ENCODE measurements around the gene DNAJB11. TPM values are rescaled to one million over a fixed set of nuclear protein-coding genes. Genes with fewer than 3 reads are reported as not detected.
A peak's percentile ranks its signal among the peaks of the same experiment; 100 is the strongest.

Gene DNAJB11
- total and polyA plus RNA-seq, 5 experiments from 2014 or later: 30.0 to 41.1 (median 31.4) TPM

DNA sequence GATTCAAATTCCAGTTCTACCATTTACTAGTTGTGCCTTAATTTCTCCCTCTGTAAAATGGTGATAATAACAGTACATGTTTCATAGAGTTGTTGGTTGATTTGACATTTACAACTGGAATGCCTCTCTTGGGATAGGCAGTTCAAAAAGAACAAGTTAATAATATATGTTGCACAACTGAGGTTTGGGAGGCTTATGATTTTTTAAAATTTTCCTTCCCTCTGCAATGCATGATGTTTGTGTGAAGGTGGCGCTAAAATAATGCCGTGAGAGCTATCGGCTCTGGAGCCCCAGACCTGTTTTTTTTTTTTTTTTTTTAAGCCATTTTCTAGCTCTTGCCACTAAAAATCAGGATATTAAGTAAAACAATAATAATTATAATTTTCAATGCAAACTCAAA, 18.6 kb downstream of the DNAJB11 start:
- no peak for ATAC-seq
- H3K27me3 Mint-ChIP-seq: no peaks in the 10 kb centered on the region
- peaks cover 0 to 26% (median 6%) of the 10 kb centered on the region in 3 donors for H3K36me3 Mint-ChIP-seq
- no peak overlapping the region for H3K4me3 Mint-ChIP-seq
- DNase-seq: no peak
- H3K9me3 Mint-ChIP-seq: no peaks in the 10 kb centered on the region
- peaks cover 5 to 13% (median 9%) of the 10 kb centered on the region in 4 donors for H3K4me1 Mint-ChIP-seq
- peak overlapping the region in 1 of 10 donors; percentile 31 for H3K27ac Mint-ChIP-seq
- POLR2A ChIA-PET: no interaction called here

GRCh38 chr3:186589856-186590579, 19.5 kb downstream of the DNAJB11 start:
- Mint-ChIP-seq H3K27me3 (peaks cover 0 to 1% (median 0%) of the 10 kb centered on the region in 5 donors), H3K36me3 (peaks cover 0 to 17% (median 6%) of the 10 kb centered on the region in 3 donors), H3K4me1 (peaks cover 5 to 13% (median 9%) of the 10 kb centered on the region in 4 donors), H3K27ac (peak overlapping the region in 2 of 10 donors; percentile 27 to 92), H3K4me3 (peak overlapping the region in 1 of 10 donors; percentile 16), H3K9me3 (no peaks in the 10 kb centered on the region)
- DNase-seq: no peak
- POLR2A ChIA-PET: interaction anchor here (0.7 kb wide), 1 partner anchor 27 kb away, joined by 4 read pairs; no protein-coding TSS in a partner anchor
- ATAC-seq: peak; percentile 53 to 64

GRCh38 chr3:186590580-186591295, 20.2 kb downstream of the DNAJB11 start:
- no peak for DNase-seq
- POLR2A ChIA-PET: interaction anchor here (0.7 kb wide), 1 partner anchor 26 kb away, joined by 4 read pairs; no protein-coding TSS in a partner anchor
- Mint-ChIP-seq H3K9me3 (no peaks in the 10 kb centered on the region), H3K4me1 (peaks cover 5 to 13% (median 9%) of the 10 kb centered on the region in 4 donors), H3K36me3 (peaks cover 0 to 9% (median under 1%) of the 10 kb centered on the region in 3 donors), H3K27ac (peak overlapping the region in 2 of 10 donors; percentile 6 to 13), H3K27me3 (peaks cover 0 to 2% (median 0%) of the 10 kb centered on the region in 5 donors), H3K4me3 (no peak overlapping the region)
- no peak for ATAC-seq

DNA sequence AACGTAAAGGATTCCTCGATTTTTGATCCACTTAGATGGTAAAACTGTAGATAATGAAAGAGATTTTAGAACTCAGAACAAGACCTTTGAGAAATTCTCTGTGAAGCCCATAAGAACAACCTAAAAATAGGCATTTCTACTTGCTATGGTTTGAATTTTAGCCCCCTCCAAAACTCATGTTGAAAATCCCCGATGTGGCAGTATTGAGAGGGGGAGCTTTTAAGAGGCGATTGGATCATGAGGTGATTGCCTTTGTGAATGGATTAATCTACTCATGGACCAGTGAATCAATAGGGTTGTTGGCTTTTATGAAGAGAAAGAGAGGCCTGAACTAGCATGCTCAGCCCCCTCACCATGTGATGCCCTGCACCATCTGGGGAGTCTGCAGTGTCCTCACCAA, 22.2 kb downstream of the DNAJB11 start:
- Mint-ChIP-seq H3K4me3 (no peak overlapping the region), H3K36me3 (no peaks in the 10 kb centered on the region), H3K27ac (no peak overlapping the region), H3K4me1 (peaks cover 5 to 13% (median 9%) of the 10 kb centered on the region in 4 donors), H3K9me3 (no peaks in the 10 kb centered on the region), H3K27me3 (peaks cover 0 to 2% (median under 1%) of the 10 kb centered on the region in 5 donors)
- POLR2A ChIA-PET: no interaction called here
- DNase-seq: no peak
- ATAC-seq: no peak

DNA sequence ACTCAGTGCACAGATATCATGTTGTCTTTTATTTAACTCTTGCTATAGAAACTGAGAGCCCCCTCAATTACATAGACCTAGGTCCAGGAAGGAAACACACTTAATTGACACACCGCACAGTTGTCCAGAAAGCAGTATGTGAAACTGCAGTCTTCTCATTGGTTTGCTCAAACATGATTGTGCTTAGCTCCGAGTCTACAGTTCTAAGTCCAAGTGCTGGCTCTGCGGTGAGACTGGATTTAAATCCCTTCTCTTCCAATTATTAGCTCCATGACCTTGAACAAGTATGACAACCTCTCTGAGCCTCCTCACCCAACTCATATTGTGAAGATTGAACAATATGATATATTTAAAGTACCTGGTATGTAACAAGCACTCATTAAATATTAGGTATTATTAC, 23.3 kb downstream of the DNAJB11 start:
- no peaks in the 10 kb centered on the region for H3K9me3 Mint-ChIP-seq
- no peaks in the 10 kb centered on the region for H3K36me3 Mint-ChIP-seq
- peaks cover 0 to 2% (median 1%) of the 10 kb centered on the region in 5 donors for H3K27me3 Mint-ChIP-seq
- H3K27ac Mint-ChIP-seq: no peak overlapping the region
- DNase-seq: no peak
- H3K4me3 Mint-ChIP-seq: no peak overlapping the region
- H3K4me1 Mint-ChIP-seq: peaks cover 5 to 13% (median 8%) of the 10 kb centered on the region in 4 donors
- POLR2A ChIA-PET: no interaction called here
- ATAC-seq: no peak

GRCh38 chr3:186594591-186595113, 24.1 kb downstream of the DNAJB11 start:
- DNase-seq (no peak), ATAC-seq (no peak)
- H3K27me3 Mint-ChIP-seq: peaks cover 0 to 2% (median 1%) of the 10 kb centered on the region in 5 donors
- POLR2A ChIA-PET: no interaction called here
- no peak overlapping the region for H3K4me3 Mint-ChIP-seq
- H3K36me3 Mint-ChIP-seq: no peaks in the 10 kb centered on the region
- no peaks in the 10 kb centered on the region for H3K9me3 Mint-ChIP-seq
- no peak overlapping the region for H3K27ac Mint-ChIP-seq
- peaks cover 5 to 13% (median 7%) of the 10 kb centered on the region in 4 donors for H3K4me1 Mint-ChIP-seq

DNA sequence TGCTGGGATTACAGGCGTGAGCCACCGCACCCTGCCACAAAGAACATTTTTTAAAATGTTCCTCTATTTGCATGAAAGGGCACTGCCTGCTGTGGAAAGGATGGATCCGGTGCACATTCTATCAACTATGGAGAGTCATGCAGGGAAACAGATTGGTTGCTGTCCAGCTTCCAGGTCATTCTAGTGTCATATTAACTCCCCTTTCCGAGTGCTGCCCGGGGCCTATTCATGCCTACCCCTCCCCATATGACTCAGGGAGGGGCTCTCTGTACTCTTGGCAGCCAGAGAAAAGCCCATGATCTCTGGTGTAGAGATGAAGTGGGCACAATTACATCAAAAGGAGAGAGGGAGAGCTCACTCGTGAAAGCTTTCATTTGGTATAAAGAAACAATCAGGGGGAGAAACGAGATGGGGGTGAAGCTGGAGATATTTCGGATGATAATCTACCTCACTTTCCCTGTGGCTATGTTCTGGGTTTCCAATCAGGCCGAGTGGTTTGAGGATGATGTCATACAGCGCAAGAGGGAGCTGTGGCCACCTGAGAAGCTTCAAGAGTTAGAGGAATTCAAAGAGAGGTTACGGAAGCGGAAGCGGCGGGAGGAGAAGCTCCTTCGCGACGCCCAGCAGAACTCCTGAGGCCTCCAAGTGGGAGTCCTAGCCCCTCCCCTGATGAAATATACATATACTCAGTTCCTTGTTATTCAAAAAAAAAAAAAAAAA, 26.2 kb downstream of the DNAJB11 start:
- Mint-ChIP-seq H3K9me3 (no peaks in the 10 kb centered on the region), H3K36me3 (no peaks in the 10 kb centered on the region), H3K4me1 (no peaks in the 10 kb centered on the region), H3K27ac (no peak overlapping the region), H3K27me3 (peaks cover 0 to 2% (median 1%) of the 10 kb centered on the region in 5 donors), H3K4me3 (peak overlapping the region in 4 of 10 donors; percentile 16 to 50 (median 28))
- no peak for ATAC-seq
- POLR2A ChIA-PET: interaction anchor here (0.6 kb wide), 1 partner anchor 637 kb away, joined by 4 read pairs; no protein-coding TSS in a partner anchor
- no peak for DNase-seq

GRCh38 chr3:186598108-186598784, 27.7 kb downstream of the DNAJB11 start:
- ATAC-seq (no peak), DNase-seq (no peak)
- no peak overlapping the region for H3K4me3 Mint-ChIP-seq
- H3K27me3 Mint-ChIP-seq: peaks cover 0 to 2% (median 1%) of the 10 kb centered on the region in 5 donors
- no peaks in the 10 kb centered on the region for H3K9me3 Mint-ChIP-seq
- POLR2A ChIA-PET: no interaction called here
- no peaks in the 10 kb centered on the region for H3K36me3 Mint-ChIP-seq
- H3K27ac Mint-ChIP-seq: no peak overlapping the region
- no peaks in the 10 kb centered on the region for H3K4me1 Mint-ChIP-seq

- ATAC-seq (no peak), DNase-seq (no peak)
- Mint-ChIP-seq H3K36me3 (no peaks in the 10 kb centered on the region), H3K27ac (no peak overlapping the region), H3K4me1 (no peaks in the 10 kb centered on the region), H3K4me3 (no peak overlapping the region), H3K9me3 (no peaks in the 10 kb centered on the region), H3K27me3 (peaks cover 0 to 2% (median 1%) of the 10 kb centered on the region in 5 donors)
- POLR2A ChIA-PET: no interaction called here
These were observed 28.2 kb downstream of the DNAJB11 start for GRCh38 chr3:186598794-186599141.

- Mint-ChIP-seq H3K27me3 (peaks cover 0 to 2% (median 1%) of the 10 kb centered on the region in 5 donors), H3K4me3 (no peak overlapping the region), H3K36me3 (no peaks in the 10 kb centered on the region), H3K27ac (no peak overlapping the region), H3K9me3 (no peaks in the 10 kb centered on the region), H3K4me1 (no peaks in the 10 kb centered on the region)
- POLR2A ChIA-PET: no interaction called here
- ATAC-seq (no peak), DNase-seq (no peak)
These were observed 28.7 kb downstream of the DNAJB11 start for GRCh38 chr3:186599142-186599784.

- ATAC-seq (no peak), DNase-seq (no peak)
- H3K27ac Mint-ChIP-seq: no peak overlapping the region
- H3K27me3 Mint-ChIP-seq: peaks cover 0 to 4% (median 1%) of the 10 kb centered on the region in 5 donors
- H3K36me3 Mint-ChIP-seq: no peaks in the 10 kb centered on the region
- POLR2A ChIA-PET: no interaction called here
- no peak overlapping the region for H3K4me3 Mint-ChIP-seq
- H3K4me1 Mint-ChIP-seq: no peaks in the 10 kb centered on the region
- no peaks in the 10 kb centered on the region for H3K9me3 Mint-ChIP-seq
These were observed 29.3 kb downstream of the DNAJB11 start for GRCh38 chr3:186599785-186600166.

- Mint-ChIP-seq H3K4me3 (no peak overlapping the region), H3K4me1 (no peaks in the 10 kb centered on the region), H3K36me3 (no peaks in the 10 kb centered on the region), H3K27ac (no peak overlapping the region), H3K27me3 (peaks cover 0 to 4% (median 0%) of the 10 kb centered on the region in 5 donors), H3K9me3 (no peaks in the 10 kb centered on the region)
- DNase-seq: no peak
- POLR2A ChIA-PET: no interaction called here
- ATAC-seq: no peak
These were observed 30.4 kb downstream of the DNAJB11 start for GRCh38 chr3:186600896-186601295.
